Stimulated activated CD8-positive, alpha-beta memory T cell treated with anti-CD3 and anti-CD28 coated beads, Interleukin-7, amount 100 ng/mL, for 24 hours (primary cell): ENCODE results near the gene DIPK1B.
"Not testable (repeated sequence)": the region's sequence is repeated elsewhere in the genome, so short reads cannot be mapped to it uniquely, and the experiment has no call there.

ENCODE experiments used
- DNase-seq: peaks from one replicate; pipeline ENCODE4 v3.0.0-alpha.2; 2020; ENCODE audit warnings: low read depth

DIPK1B gene

DNA sequence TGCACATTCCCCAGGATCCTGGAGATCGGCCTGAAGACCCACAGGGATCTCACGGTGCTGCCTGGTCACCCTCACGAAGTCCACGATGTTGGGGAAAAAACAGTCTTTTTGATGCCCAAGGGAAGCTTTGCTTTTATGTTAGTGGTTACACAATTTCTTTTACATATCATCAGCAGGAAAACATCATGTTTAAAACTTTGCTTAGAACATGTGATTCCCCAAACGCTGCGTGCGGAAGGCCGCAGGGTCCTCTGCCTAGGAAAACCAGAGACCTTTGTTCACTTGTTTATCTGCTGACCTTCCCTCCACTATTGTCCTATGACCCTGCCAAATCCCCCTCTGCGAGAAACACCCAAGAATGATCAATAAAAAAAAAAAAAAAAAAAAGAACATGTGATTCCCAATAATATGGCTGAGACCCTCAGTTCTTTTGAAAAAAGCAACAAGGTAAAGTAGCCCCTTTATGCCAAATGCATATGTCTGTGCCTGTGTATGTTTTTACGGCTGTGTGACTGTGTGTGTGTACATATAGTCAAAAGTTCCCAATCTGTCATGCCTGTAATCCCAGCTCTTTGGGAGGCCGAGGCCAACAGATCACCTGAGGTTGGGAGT, 13.6 kb upstream of the DIPK1B start:
- no peak for DNase-seq

DNA sequence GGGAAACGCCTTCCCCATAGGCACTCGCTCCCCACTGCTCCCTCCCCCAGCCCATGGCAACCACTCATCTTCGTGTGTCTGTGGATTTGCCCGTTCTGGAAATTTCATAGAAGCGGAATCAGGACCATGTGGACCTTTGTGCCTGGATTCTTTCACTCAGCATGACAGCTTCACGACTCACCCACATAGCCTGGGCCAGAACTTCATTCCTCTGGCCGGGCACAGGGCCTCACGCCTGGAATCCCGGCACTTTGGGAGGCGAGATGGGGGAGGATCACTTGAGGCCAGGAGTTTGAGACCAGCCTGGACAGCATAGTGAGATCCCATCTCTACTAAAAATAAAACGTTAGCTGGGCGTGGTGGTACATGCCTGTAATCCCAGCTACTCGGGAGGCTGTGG, 12.1 kb upstream of the DIPK1B start:
- no peak for DNase-seq

DNA sequence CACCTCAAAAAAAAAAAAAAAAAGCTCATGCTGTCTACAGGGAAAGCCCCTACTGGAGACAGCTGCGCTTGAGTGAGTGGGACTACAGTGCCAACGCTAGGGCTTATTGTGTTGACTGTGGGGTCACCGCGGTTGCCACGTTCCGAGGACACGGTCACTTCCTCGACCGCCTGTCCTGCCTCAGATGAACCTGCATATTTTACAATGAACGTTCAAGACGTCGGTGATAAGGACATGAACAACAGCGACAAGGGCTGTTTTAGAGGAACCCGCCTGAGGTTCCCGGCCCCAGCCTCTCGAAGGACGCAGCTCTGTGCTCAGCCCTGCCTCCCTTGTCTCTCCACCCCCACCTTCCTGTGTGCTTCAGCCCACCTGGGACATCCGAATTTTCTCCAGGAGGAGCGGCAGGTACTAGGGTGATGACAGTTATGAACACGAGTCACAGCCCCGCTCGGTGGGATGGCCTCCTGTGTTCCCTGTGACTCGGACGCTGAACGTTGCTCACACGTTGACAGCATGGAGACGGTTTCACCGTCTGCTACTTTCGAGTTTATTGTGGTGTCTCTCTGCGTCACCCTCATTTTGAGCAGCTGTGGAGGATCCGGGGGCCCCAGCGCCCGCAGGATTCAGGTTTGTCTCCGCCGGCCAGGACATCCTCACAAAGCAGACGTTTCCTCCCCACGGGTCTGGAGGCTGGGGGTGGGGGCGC, 11.3 kb upstream of the DIPK1B start:
- DNase-seq, result peak; percentile 40

DNA sequence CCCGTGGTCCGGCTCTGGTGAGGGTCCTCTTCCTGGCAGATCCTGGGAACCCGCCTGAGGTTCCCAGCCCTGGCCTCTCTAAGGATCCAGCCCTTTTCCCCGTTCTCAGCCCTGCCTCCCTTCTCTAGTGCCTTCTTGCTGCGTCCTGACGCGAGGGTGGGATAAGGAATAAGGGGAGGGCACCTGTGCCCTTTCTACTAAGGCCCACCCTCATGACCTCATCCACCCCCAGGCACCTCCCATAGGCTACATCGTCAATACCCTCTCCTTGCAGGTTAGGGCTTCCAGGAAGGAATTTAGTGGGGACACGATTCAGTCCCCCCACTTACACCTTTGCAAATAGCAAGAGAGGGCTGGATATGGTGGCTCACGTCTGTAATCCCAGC, 10.7 kb upstream of the DIPK1B start:
- DNase-seq, result no peak

DNA sequence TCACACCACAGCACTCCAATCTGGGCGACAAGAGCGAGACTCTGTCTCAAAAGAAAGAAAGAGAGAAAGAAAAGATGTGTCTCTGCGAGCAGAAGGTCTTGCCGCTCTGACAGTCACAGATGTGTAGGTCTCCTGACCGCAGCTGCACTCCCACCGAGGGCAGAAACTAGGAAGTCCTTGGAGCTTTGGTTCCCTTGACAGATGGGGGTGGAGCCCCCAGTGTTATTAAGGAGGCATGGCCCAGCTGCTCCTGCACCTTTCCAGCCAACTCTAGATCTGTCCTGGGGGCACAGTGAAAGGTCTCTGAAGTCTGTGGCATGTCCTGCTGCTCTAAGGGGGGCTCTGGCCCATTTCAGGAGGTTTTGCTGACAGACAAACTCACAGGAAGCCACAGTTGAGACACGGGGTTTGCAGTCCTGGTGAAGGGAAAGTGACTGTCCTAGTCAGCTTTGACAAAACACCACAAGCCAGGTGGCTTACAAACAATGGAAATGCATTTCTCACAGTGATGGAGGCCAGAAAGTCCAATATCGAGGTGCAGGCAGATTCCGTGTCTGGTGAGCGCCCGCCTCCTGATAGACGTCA, 9.0 kb upstream of the DIPK1B start:
- DNase-seq, result no peak

DNA sequence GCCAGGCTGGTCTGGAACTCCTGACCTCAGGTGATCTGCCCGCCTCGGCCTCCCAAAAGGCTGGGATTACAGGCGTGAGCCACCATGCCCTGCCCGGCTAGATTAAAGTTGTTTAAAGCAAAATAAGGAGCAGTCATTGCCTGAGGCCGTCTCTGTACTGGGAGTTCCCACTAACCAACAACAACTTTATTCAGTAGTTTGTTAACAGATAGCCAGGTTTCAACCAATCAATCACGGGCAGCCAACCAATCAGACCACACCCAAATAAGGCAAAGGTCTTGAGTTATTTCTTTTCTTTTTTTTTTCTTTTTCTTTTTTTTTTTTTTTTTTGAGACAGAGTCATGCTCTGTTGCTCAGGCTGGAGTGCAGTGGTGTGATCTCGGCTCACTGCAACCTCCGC, 7.6 kb upstream of the DIPK1B start:
- DNase-seq, result not testable (repeated sequence)

DNA sequence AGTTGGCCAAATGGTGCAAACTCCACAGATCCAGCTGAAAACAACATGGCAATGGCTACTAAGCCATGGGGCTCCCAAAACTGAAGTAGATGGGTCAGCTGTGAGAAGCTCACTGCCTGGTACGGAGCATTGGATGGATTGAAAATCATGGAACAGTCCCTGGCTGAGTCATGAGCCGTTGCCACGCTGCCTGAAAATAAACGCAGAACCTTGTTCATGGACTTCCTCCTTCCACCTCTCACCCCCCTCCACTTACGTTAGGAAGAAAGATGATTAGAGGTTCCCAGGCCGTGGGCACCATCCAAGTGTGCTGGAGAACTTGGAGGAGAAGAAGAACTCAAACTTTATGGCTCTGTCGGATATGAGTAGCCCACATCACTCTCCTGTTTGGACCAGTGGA, 6.8 kb upstream of the DIPK1B start:
- DNase-seq, result no peak

DNA sequence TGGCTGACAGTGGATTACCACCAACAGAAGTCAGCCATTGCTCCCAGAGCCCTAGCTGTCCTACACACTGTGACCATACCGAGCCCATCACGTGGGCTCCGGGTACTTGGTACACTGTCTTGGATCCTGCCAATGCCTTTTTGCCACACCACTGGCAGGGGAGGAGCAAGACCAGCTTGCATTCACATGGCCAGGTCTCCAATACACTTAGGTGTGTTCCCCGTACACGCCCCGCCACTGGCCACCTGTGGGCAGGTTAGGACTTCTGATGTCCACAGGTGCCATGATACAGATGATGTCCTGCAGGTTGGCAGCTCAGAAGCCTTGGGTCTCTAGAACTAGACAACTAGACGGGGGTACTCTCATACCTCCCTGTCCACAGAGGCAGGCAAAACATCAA, 5.4 kb upstream of the DIPK1B start:
- DNase-seq, result no peak

DNA sequence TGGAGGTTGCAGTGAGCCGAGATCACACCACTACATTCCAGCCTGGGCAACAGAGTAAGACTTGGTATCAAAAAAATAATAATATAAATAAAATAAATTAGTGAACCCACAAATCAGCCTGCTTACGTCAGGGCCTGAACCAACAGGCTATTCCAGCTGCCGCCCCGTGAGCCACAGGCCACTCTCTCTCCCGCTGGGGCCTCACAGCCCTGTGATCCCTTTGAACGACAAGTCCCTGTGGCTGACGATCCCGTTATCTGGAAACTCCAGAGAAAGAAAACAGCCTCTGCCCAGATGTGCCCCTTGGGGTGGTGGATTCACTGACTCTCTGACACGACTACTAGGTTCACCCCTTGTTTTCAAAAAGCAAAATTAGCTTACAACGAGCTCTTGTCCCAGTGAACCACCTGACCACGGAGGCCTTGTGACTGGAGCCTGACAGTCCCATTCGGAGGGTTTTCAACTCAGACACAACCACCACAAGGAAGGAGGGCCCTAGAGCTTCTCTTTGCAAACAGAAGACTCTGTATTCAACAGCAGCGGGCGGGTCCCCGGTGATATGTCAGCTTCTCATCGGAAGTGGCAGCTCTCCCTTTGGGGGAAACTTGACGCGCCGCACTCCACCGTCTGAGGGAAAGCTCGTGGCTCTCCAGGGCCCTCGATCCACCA, 4.4 kb upstream of the DIPK1B start:
- DNase-seq, result no peak

DNA sequence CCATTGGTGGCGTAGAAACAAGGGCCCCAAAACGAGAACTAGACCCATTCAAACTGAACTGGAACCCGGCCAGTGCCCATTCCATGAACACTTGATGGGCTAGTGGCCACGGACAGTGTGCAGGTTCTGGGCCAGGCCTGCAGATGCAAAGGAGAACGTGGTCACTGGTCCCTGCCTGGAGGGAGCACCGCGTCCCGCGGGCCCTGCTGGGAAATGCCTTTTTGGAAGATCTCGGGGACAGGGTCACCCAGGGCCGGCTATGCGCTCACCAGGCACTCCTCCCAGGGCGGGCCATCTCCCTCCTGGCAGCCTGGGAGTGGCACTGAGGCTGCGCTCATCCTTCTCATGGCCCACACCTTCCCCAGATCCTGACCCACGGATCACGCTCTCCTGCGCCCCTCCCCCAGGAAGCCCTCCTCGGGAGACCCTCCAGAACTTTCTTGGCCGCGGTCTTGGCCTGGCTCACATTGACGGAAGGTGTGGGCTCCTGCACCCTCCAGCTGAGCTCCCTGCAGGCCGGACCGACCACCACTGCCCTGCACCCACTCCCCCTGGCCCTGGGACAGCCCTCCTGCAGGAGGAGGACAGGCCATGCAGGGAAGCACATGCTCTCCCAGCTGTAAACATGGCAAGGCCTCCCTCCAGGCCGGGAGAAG, 2.8 kb upstream of the DIPK1B start:
- DNase-seq, result no peak

DNA sequence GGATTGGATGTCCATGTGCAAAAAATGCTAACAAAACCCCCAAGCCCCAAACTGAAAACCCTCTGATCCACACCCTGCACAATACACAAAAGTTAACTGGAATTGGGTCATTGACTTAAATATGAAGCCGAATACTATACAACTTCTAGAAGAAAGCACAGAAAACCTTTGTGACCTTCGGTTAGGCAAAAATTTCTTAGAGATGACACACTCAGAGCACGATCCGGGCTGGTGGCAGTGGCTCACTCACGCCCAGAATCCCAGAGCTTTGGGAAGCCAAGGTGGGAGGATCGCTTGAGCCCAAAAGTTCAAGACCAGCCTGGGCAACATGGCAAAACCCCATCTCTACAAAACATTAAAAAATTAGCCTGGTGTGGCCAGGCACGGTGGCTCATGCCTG, 1.8 kb upstream of the DIPK1B start:
- no peak for DNase-seq

DNA sequence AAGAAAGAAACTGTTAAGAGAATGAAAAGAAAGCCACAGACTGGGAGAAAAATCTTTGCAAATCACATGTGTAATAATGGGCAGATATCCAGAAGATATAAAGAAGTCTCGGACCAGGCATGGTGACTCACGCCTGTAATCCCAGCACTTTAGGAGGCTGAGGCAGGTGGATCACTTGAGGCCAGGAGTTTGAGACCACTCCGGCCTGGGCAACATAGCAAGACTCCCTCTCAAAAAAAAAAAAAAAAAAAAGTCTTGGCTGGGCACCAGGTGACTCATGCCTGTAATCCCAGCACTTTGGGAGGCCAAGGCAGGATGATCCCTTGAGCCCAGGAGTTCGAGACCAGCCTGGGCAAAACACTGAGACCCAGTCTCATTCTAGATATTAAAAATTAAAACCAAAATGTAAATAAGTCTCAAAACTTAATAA, 1.1 kb upstream of the DIPK1B start:
- DNase-seq, result not testable (repeated sequence)

DNA sequence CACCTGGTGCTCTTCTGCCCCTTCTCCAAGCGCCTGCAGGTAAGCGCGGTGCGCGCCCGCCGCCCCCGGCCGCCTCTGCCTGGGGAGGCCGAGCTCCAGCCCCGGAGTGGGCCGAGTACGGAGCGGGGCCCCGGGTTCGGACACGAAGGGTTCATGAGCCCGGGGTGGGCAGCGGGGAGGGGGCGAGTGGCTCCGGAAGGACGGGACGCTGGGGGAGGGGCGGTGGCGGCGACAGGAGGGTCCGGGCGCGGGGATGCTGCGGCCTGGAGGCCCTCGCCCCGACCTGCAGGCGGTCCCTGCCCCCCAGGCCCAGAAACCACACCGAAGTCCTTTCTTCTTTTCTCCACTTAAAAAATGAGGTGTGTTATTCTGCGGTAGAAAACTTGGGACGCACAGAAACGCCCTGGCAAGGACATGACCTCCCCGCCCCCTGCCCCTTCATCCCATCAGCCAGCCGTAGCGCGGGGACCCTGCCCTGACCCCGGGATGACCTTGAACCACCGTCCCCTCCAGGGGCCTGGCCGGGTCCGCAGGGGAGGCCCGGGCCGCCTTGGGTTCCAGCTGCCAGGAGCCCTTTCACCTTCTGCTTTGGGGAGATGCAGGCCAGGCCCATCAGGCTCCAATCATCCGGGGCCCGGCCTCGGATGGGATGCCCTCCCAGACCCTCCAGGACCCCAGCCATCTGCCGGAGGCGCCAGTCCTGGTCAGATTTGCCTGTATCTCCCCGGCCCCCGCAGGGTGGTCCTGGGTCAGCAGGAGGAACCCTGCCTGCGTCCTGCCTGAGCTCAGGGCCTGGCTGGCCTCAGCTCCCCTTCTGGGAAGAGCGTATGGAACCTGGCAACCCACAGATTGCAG, 545 bp downstream of the DIPK1B start:
- DNase-seq, result no peak

DNA sequence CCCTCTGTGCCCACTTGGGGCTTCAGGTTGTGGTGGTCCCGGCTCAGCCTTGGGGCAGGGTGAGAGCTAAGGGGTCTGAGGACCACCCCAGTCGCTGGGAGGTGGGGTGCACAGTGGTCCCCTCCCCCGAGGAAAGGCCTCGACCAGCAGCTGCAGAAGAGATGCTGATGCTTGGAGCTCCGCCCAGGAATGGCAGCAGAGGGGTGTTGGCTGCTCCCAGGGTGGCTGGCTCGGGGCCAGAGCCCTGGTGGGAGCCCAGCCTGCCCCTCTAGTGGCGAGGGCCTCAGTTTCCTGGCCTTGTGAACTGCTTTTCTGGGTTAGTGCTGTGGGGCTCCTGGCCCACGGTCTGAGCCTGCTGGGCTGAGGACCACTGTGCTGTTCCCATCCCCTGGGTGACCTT, 1.2 kb downstream of the DIPK1B start:
- DNase-seq, result no peak

DNA sequence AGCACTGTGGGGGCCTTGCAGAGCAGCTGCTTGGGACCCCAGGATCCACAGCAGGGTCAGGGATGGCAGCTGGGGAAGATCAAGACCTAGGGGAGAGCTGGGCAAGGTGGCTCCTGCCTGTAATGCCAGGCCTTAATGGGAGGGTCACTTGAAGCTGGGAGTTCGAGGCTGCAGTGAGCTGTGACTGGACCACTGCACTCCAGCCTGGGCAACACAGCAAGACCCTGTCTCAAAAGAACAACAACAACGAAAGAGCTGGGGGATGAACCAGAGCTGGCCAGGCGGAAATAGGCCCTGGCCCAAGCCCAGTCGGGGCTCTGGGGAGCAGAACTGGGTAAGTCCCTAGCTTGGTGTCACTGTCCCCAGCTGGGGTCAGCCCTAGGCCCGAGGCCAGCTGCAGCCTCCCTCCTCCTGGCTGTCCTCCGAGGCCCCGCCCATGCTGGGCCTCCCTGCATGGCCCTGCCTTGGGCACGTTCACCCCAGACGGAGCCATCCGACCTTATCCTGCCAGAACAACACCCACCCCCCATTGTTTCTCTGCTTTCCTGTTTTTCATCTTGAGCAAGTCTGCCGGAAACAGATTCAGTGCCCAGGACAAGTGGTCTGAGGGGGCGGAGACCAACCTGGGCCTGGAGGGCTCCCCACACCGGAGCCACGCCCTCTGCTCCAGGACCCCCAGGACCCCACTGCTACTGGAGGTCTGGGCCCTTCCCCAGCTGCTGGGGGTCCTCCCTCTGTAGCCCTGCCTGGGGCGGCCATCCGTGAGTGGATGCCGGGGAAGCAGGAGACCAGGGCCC, 1.9 kb downstream of the DIPK1B start:
- no peak for DNase-seq

DNA sequence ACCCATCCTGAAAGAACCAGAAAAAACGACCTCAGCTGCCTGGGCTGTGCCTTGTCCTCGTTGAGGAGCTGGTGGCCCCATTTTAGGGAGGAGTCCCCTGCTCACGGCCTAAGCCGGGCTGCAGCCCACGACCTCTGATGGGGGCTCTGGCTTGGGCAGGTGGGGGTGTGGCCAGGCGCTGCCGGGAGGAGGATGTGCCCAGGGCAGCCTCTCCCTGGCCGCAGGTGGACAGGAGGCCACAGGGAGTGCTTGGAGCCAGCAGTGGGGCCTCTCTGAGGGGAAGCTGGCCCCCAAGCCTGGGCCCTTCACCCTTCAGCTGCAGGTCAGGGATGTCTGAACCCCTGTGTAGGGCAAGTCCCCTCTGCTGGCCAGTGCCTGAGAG, 2.5 kb downstream of the DIPK1B start:
- DNase-seq, result no peak

DNA sequence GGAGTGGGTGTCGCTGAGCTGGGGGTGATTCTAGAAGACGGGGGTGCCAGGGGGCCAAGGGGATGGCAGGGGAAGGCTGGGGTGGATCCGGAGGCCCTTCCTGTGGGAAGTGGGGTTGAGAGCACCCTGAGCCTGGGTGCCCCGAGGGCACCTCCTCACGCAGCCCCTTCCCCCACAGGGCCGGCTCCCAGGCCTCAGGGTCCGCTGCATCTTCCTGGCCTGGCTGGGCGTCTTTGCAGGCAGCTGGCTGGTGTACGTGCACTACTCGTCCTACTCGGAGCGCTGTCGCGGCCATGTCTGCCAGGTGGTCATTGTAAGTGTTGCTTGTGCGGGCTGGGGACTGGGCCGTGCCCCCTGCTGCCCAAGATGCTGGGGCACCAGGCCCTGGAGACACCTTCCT, 5.0 kb downstream of the DIPK1B start:
- no peak for DNase-seq

DNA sequence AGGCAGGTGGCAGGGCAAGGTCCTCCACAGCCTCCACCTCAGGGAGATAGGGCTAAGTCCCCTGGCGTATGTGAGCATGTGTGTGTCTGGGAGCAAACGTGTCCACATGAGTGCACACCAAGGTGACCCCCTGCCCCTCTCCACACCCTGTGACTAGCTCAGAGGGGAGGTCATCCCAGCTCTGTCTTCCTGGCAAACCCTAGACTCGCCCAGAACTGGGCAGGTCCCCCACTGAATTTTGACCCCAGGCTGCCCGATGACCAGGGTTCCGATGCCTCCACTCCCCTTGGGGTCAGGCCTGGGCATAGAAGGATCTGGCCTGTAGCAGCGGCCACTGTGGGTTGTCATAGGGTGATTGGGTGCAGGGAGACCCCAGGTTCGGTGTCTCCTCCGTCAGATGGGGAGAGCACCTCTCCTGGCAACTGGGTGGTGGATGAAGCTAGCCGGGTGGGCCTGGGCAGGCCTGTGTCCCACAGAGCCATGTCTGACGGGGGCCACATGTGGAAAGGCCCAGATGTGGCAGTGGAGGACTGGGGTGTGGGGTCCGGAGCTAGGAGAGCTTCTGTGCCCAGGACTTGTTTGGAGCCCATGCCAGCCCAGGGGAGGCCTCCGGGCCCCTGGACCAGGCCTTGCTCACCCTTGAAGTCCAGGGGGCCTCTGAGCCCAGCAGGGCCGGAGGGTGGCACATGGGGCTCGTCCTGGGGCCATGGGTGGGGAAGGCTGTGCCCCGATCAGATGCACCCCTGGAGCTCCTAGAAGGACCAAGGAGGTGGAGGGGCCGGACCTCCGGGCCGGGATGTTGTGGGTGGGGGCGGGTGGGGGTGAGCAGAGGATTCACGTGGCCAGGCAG, 6.2 kb downstream of the DIPK1B start:
- DNase-seq, result no peak

DNA sequence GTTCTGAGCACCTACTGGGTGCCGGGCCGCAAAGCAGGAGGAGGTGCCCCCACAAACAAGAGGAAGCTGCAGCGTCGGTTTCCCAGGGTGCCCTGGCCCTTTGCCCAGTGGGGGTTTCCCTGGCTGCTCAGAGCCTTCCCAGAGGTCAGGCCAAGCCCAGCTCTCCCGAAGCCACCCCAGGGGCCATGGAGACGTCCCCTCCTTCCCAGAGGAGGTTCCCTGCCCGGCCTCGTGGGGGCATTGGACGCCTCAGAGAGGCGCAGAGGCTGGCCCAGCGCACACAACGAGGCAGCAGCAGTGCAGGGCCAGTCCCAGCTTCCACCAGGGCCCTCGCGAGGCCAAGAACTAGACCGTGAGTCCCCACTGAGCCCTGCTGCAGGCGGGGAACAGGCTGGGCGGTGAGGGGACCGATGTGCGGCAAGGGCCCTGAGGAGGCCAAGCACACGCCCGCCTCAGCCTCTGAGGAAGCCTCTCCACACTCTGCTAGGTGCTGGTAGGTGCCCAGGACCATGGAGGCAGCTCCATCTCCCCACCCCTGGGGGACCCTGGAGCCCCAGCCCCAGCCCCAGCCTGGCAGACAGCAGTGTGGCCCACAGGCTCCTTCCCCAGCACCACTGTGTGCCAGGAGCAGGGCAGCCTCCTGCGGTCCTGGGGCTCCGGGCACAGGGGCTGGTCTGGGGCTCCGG, 7.0 kb downstream of the DIPK1B start:
- no peak for DNase-seq
